NB4 (cell line): ENCODE results near the gene CMTM1.

ENCODE experiments used
- CTCF ChIP-seq: IDR thresholded peaks from one replicate; pipeline ENCODE4 v1.5.1; 2012; ENCODE audit warnings: low read depth, low read length
- MYC ChIP-seq: IDR thresholded peaks from 2 replicates; pipeline ENCODE4 v1.6.1; 2011; ENCODE audit warnings: low read depth, low read length

GRCh38 chr16:66599726-66600125 is 33.5 kb downstream of the CMTM1 start:
- TF ChIP-seq MYC, result no peak
- no peak for TF ChIP-seq CTCF
